K562 (cell line): ENCODE results near the gene AGR2. TPM values are rescaled to one million over a fixed set of nuclear protein-coding genes. Genes with fewer than 3 reads are reported as not detected.

Experiments
- BACH1 ChIP-seq: fragments of 200-800 bp; sonication (Bioruptor generic); IDR thresholded peaks from 2 replicates; pipeline ENCODE4 v1.6.1; 2016; ENCODE audit warnings: missing genetic modification characterization, missing compliant biosample characterization
- HINFP ChIP-seq: fragments of 450-650 bp; conservative IDR thresholded peaks from 2 replicates; pipeline ENCODE4 v1.6.1; 2016; ENCODE audit warnings: missing genetic modification characterization, low read depth, mild to moderate bottlenecking, control low read depth, missing compliant biosample characterization
- IRF9 ChIP-seq: fragments of 450-650 bp; IDR thresholded peaks from 2 replicates; pipeline ENCODE4 v1.6.1; 2016; ENCODE audit warnings: missing biosample characterization, missing genetic modification characterization
- NFIX ChIP-seq: fragments of 250-450 bp; sonication (Bioruptor Pico); IDR thresholded peaks from 2 replicates; pipeline ENCODE4 v1.4.0; 2020; ENCODE audit warnings: low read depth, mild to moderate bottlenecking, moderate library complexity
- PHB2 ChIP-seq: fragments of 450-650 bp; IDR thresholded peaks from 2 replicates; pipeline ENCODE4 v1.6.1; 2017; ENCODE audit warnings: low read depth
- RAD51 ChIP-seq: fragments of 450-650 bp; IDR thresholded peaks from 2 replicates; pipeline ENCODE4 v1.7.1; 2016; ENCODE audit warnings: low read depth, mild to moderate bottlenecking, borderline replicate concordance
- RFX7 ChIP-seq: fragments of 250-450 bp; sonication (Bioruptor Pico); IDR thresholded peaks from 2 replicates; pipeline ENCODE4 v1.5.1; 2021; ENCODE audit warnings: mild to moderate bottlenecking
- SNAPC5 ChIP-seq: fragments of 250-450 bp; sonication (Bioruptor Pico); IDR thresholded peaks from 2 replicates; pipeline ENCODE4 v1.8.0; 2021; ENCODE audit warnings: moderate library complexity, mild to moderate bottlenecking, inconsistent platforms
- THRAP3 ChIP-seq: fragments of 450-650 bp; IDR thresholded peaks from 2 replicates; pipeline ENCODE4 v1.6.1; 2016; ENCODE audit warnings: mild to moderate bottlenecking, inconsistent platforms, borderline replicate concordance
- VEZF1 ChIP-seq: fragments of 200-800 bp; sonication (Bioruptor generic); IDR thresholded peaks from 2 replicates; pipeline ENCODE4 v1.6.1; 2017; ENCODE audit warnings: missing genetic modification characterization, missing compliant biosample characterization
- ZBTB49 ChIP-seq: sonication (generic); formaldehyde crosslinking; IDR thresholded peaks from 2 replicates; pipeline ENCODE4 v1.8.0; 2022; ENCODE audit warnings: missing genetic modification reagents, mild to moderate bottlenecking, borderline replicate concordance
- ZNF512 ChIP-seq: IDR thresholded peaks from 2 replicates; pipeline ENCODE4 v1.6.1; 2016; ENCODE audit warnings: missing genetic modification characterization, missing compliant biosample characterization
- ZNF583 ChIP-seq: fragments of 250-450 bp; sonication (Bioruptor Pico); IDR thresholded peaks from 2 replicates; pipeline ENCODE4 v1.4.0; 2020
- ZNF655 ChIP-seq: fragments of 250-450 bp; sonication (Bioruptor Pico); IDR thresholded peaks from 2 replicates; pipeline ENCODE4 v1.5.0; 2021
- ZNF668 ChIP-seq: fragments of 250-450 bp; sonication (Bioruptor Pico); IDR thresholded peaks from 2 replicates; pipeline ENCODE4 v1.8.0; 2022; ENCODE audit warnings: mild to moderate bottlenecking, inconsistent platforms
- polyA plus RNA-seq, 8 experiments: library from polyadenylated mRNA; depleted of rRNA in 4 of 8; stranded (reverse) in 5 of 8; unstranded in 3 of 8; fragments of >200 nt; fragmentation: Nextera tagmentation in 2 of 8; fragmentation: Illumina TruSeq in 1 of 8; extraction: Ambion mirVana in 2 of 8; extraction: Trizol in 1 of 8; gene quantifications; 2 replicates each; pipeline versions ENCODE4 v1.2.1 to v1.2.3, GENCODE V29; 2011 to 2014; ENCODE audit warnings: inconsistent platforms in 1 of 8, missing spikeins in 1 of 8
- total RNA-seq, 7 experiments: library from RNA; depleted of rRNA in 6 of 7; stranded (reverse); fragments of >200 nt in 6 of 7; fragmentation: Illumina TruSeq in 2 of 7; extraction: Trizol in 2 of 7; gene quantifications; 2 replicates each; pipeline versions ENCODE4 v1.2.1 to v1.2.3, GENCODE V29; 2011 to 2021; ENCODE audit warnings: low replicate concordance in 1 of 7

Gene AGR2
- total and polyA plus RNA-seq, 9 of the 15 experiments (the other 6 are each of a cell fraction or from before 2014, with no cell fraction given) = 0.66 TPM; not detected in 8

- TF ChIP-seq PHB2 (no peak), IRF9 (tag) (no peak), THRAP3 (no peak), ZNF583 (CRISPR knock-in tag) (no peak), ZNF668 (CRISPR knock-in tag) (no peak), VEZF1 (peak; percentile 78), ZNF512 (tag) (peak; percentile 91), HINFP (tag) (0 out of 2 replicates have a peak, but pooled peaks have one; percentile 45), ZNF655 (CRISPR knock-in tag) (no peak), NFIX (CRISPR knock-in tag) (no peak), SNAPC5 (CRISPR knock-in tag) (no peak), RAD51 (0 out of 2 replicates have a peak, but pooled peaks have one; percentile 9), BACH1 (tag) (no peak), RFX7 (CRISPR knock-in tag) (no peak), ZBTB49 (no peak)
Observed at GRCh38 chr7:16753102-16753931, 51.5 kb downstream of the AGR2 start, which contains the start of gene TSPAN13 (continued).
